Activated CD4-positive, alpha-beta T cell treated with anti-CD3 and anti-CD28 coated beads, Interleukin-10, Interleukin-2, amounts not matched to agents 100 ng/mL and 50 ng/mL, durations not matched to agents 16 hours and 8 hours (primary cell): ENCODE data around the gene CHCHD6.
A peak's percentile ranks its signal among the peaks of the same experiment; 100 is the strongest.

ENCODE experiments used
- DNase-seq: peaks from one replicate; pipeline ENCODE4 v3.0.0-alpha.2; 2020

CHCHD6 gene

DNA sequence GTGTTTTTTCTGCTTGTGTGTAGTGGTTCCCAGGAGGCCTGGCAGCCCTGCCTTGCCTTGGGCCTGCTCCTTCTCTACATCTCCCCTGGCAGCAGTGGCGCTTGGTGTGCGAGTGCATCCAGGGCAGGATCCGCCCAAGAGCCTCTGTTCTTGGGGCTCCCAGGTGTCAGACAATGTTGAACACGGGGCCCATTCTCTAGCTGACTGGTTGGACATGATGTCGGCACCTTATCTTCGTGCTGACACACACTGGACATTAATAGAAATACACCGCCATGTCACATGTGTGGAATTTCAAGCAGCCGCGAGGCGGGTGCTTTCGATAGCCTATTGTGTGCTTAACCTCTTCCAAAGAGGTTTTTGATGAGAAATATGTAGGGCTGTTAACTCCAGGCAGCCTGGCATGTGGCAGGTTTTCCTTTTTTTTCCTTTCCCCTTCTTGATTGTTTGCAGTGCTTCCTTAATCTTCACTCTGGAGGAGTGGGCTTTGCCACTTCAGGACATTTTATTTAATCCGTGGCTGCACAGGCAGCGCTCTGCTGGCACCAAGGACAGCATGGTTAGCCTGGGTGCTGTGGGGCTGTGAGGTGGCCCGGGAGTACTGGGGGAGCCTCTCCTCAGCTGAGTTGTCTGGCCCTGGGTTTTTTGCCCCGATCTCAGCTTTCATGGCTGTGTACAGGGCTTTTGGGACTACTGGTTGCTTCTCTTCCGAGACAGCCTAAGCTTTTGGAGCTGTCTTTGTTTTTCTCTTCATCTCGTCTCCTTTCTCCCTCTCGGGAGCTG is 42.5 kb downstream of the CHCHD6 start:
- DNase-seq, result no peak

GRCh38 chr3:126747768-126748167 is 43.7 kb downstream of the CHCHD6 start:
- no peak for DNase-seq

- DNase-seq, result no peak
Observed at GRCh38 chr3:126748701-126749546, 44.9 kb downstream of the CHCHD6 start.

DNA sequence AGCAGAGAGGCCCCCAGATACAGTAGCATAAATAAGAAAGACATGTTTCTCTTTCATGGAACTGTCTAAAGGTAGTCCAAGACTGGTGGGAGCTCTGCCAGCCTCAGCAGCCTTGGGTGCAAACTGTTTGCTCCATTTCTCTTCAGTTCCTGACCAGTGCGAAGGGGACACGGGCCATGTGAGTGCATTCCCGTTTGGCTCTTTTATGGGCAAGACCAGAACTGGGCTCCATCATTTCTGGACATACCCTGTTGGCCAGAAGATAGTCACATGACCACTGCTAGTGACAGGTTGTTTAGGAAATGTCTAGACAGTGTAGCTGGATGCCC is 45.5 kb downstream of the CHCHD6 start:
- no peak for DNase-seq

GRCh38 chr3:126749931-126750755 is 46.1 kb downstream of the CHCHD6 start:
- no peak for DNase-seq

DNA sequence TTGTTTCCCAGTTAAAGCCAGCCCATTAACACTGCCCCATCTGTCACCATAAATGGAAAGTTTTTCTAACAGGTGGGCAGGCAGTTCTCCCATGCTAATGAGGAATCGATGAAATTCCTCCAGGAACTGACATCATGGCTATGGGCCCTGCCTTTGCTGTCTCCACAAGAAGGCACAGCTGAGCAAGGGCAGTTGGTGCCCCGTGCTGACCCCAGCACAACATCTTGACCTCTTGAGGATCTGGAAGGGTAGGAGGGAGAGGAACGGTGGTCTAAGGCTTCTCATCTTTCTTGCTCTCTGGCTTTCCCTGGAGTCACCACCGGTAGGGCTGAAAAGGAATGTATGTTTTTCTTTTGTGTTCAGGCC is 46.7 kb downstream of the CHCHD6 start:
- no peak for DNase-seq

GRCh38 chr3:126751611-126752302 is 47.7 kb downstream of the CHCHD6 start:
- no peak for DNase-seq

GRCh38 chr3:126752303-126753190 is 48.5 kb downstream of the CHCHD6 start:
- DNase-seq, result peak; percentile 64

DNA sequence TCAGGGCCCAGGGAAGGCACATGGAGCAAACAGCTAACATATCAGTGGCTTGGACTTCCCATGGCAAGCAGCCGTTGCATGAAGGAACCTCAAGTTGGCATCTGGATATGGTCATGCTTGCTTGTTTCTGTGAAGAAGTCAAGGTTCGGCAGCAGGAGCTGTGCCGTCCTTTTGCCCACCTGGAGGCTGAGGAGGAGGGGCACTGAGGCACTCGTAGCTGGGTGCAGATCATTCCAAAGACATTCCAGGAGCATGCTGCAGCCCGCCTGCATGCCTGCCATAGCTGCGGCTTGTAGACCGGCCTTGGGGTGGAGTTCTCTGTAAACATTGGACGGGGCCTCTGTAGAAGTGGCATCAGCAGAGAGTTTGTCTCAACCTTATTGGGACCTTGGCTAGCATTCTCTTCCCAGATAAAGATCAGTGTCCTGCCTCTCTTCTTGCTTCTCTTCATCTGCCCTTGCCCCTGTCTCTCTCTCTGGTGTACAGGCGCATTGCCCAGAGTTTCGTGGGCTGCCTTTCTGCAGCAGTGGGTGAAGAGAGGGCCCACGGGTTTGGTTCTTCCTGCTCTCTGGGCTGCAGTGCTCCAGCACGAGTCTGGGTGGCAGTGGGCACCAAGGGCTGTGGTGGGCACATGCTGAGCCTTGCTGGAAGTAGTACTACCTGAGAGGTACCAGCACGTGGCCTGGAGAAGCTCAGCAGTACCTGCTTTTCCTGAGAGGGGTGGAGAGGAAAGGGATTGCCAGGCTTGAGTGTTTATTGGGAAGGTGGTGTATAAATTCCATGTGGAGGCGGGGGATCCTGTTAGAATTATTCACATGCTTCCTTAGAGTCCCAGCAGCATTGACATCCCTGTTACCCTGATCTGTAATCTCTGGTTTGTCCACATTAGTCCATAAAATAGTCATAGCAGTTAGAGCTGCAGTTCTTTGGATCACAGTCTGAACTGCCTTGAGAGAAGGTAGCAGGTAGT is 49.4 kb downstream of the CHCHD6 start:
- no peak for DNase-seq

- DNase-seq, result no peak
Observed at GRCh38 chr3:126755866-126756265, 51.8 kb downstream of the CHCHD6 start.

DNA sequence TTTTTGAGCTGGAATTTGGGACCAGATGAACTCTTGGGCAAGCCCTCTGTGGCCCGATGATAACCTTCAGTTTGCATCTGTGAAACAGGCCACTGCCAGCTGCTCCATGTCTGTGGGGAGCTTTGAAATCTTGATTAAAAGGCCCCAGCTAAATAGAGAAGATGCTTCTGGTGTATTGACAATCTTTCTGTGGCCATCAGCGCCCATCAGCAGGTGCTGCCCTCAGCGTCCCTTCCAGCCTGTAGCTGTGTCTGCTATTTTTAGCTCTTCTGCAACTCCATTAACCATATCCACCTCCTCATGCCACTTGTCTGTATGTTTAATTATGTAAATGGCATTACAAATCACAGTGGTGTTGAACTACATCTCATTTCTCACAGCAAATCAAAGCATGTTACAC is 54.0 kb downstream of the CHCHD6 start:
- DNase-seq, result no peak

DNA sequence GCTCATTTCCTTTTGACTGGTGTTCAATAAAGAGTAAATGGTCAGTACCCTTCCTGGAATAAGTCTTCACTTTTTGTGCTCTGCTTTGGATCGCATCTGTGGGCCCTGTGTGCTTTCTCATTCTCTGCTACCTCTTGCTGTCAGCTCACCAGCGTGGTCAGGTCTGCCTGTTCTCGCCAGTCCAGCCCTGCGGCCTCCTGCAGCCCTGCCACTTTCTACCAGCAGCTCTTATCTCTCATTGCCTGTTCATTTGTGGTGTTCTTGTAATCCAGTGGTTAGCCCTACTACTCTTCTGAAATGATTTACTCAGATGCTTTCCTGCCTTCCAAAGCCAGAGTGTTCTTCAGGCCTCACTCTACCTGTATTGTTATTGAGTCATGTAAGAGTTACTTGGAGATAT is 54.8 kb downstream of the CHCHD6 start:
- no peak for DNase-seq

DNA sequence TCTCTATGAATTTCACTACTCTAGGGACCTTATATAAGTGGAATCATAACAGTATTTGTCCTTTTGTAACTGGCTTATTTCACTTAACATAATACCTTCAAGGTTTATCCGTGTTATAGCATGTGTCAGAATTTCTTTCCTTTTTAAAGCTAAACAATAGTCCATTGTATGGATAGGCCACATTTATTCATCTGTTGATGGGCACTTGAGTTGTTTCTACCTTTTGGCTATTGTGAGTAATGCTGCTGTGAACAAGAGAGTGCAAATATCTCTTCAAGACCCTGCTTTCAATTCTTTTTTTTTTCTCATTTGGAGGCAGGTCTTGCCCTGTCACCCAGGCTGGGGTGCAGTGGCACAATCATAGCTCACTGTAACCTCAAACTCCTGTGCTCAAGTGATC is 56.5 kb downstream of the CHCHD6 start:
- no peak for DNase-seq

DNA sequence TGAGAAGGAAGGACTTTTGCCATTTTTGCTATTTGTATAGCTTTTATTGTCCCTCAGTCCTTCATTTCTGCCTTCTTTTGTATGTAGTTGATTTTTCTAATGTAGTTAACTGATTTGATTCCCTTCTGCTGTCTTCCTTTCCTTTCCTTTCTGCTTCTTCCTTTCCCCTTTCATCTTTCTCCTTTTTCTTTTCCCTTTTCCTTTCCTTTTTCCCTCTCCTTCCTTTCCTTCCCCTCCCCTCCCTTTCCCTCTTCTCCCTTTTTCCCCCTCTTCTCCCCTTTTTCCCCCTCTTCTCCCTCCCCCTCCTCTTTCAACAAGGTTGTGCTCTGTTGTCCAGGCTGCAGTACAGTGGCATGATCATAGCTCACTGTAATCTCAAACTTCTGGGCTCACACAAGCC is 59.0 kb downstream of the CHCHD6 start:
- no peak for DNase-seq

DNA sequence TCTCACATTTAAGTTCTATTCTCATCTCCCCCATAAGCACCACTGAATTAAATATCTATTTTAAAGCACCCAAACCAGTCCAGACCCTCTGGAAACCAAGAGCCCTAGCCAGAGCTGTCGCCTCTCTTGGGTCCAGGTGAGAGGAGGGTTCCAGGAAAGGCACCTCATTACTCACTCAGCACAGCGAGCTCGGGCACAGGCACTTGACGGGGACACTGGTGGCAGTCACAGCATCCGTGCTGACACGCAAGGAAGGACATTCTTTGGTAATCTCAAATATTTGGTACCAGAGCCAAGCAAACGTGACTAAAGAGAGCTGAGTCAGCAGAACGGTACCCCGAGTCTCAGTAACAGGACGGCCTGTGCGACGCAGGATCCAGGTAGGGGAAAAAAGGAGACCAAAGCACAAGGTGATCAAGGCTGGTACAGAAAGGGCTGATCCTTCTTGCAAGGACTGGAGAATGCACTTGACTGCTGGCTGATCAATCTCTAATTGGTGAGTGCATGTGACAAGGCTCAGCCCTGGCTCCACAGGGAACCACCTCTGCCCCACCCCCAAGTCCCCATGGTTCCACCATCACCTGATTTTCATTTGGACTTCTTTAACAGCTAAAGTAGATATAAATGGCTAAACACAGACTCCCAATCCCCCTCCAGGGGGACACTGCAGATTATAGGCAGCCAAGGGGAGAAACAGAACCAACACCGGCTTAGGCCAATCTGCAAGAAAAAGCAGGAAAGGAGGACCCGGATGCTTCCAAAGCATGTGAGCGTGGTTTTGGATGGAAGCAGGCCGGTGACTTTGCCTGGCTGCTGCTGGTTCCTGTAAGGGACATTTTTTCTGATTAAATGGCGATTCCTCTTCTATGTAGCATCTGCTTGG is 61.4 kb downstream of the CHCHD6 start:
- DNase-seq, result no peak

DNA sequence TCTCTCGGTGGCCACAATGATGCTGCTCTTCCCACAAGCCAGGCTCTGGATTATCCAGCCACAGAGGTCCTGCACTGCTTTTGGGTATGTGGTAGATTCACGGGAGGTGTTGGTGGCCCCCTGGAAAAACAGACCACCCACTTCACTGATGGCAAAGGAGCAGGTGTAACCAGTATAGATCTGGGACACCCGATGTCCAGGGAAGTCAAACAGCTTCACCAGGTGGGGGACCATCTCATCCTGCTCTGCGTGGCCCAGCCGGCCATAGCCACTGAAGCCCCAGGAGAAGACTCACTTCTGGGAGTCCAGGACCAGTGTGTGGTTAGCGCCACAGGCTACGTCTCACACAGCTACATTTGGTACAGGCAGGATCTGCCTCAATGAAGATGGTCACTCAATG is 62.6 kb downstream of the CHCHD6 start:
- DNase-seq, result no peak

- no peak for DNase-seq
Observed at GRCh38 chr3:126768903-126769302, 64.9 kb downstream of the CHCHD6 start.

DNA sequence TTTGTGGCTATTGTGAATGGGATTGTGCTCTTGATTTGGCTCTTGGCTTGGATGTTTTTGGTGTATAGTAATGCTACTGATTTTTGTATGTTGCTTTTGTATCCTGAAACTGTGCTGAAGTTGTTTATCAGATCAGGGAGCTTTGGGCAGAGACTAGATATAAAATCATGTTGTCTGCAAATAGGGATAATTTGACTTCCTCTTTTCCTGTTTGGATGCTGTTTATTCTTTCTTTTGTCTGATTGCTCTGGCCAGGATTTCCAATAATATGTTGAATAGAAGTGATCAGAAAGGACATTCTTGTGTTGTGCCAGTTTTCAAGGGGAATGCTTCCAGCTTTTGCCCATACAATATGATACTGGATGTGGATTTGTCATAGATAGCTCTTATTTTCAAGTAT is 66.1 kb downstream of the CHCHD6 start:
- no peak for DNase-seq

DNA sequence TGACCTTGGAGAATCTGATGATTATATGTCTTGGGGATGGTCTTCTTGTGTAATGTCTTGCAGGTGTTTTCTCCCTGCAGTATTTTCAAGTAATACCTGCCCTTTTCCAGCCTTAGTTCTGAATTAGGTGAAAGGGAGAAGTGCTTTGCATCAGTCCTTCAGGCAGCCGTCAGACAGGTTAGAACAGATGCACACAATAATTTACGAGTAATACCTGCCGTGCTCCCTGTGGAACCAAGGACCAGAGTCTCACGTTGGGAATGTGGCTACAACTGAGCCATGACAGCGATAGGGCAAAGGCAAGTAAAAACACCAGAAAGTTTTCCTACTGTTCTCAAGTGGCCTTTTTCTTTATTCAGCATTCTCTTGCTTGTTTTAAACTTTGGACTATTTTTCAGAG is 69.1 kb downstream of the CHCHD6 start:
- no peak for DNase-seq

DNA sequence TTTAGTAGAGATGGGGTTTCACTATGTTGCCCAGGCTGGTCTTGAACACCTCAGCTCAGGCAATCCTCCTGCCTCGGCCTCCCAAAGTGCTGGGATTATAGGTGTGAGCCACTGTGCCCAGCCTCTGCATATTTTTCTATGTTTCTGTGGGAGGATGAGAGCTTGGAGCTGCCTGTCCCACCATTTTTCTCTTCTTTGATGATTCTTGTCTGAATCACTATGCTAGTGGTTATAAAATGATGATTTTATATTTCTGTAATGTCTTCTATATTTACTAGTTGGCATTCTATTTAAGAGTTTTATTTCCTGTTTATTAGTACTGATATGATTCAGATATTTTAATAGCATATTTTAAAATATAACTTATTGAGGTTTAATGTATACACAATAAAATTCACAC is 69.7 kb downstream of the CHCHD6 start:
- DNase-seq, result no peak
